IPS-NIHi11 (cell line): Measurements from ENCODE around the gene WDR64.

Source experiments
- DNase-seq: peaks from one replicate; pipeline ENCODE4 v3.0.0; 2012; ENCODE audit warnings: mixed read lengths, low spot score

WDR64 gene

DNA sequence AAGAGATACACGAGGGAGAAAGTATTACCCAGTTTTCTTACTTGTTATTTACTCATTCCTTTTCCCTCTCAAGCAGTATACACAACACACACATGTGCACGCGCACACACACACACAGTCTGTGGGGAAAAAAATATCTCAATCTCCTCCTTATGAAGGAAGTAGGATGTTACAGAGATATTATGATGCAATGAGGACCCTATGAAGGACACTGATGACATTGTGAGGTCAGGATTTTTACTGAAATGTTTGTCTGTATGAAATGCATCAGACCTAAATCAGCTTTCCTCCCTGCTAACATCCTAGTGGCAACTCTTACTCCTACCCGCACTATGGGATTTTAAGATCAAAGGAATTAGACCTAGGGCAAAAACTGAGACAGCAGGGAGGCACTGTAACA is at the start of gene WDR64:
Gene WDR64, plus strand, starts transcription at position 270 of the 400 bp plus-strand sequence. CDS start 204 bp downstream, outside the sequence.
- DNase-seq, result no peak

DNA sequence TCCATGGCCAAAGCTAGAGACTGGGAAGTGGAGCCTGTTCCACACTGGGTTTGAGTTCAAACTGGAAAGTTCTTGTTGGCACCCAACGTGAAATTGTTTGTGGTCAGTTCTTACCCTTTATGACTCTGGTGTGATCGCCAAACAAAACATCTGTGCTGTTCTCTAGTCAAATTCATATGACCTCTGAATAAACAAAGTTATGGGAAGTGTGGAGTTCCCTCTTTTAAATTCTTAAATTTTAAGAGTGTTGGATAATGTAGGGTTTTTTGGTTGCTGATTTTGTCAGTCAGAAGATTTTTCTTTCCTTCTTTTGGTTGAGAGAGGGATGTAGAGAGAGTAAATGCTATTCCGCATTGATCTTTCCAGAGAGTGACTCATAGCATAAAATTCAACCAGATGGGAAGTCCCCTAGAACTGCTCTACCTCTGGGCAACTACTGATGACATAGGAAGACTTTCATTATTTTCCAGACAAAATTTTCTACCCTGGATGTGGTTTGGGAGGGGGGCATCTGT is 48.3 kb upstream of the WDR64 start:
- no peak for DNase-seq

DNA sequence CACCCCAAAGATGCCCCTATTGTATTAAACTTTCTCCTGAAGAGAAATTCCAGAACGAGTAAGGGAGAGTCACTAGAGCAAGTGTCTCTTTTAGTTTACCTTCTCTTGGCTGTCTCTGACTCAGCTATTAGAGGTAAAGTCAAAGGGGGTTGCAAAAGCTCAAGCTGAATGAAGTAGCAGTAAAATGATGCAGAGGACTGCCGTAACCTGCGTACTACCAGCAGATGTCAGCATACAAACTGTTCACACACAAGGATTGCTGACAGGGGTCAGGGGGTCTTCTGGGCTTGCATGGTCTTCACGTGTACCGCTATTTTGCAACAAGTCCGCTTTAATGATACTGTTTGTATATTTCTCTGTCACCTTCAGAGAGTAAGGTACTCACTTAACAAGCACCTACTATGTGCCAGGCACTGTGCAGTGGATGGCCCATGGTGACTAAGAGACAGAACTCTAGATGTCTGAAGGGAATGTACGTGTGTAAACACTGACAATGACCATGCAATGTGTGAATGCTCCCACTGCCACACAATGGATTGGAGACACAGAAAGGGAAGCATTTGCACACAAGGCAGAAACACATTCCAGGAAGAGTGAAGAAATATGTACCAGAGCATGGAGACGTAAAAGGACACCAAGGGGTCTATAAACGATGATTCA is 46.8 kb upstream of the WDR64 start:
- DNase-seq, result peak; percentile 39

- DNase-seq, result no peak
Observed at GRCh38 chr1:241606544-241606943, 45.5 kb upstream of the WDR64 start.

- DNase-seq, result no peak
Observed at GRCh38 chr1:241607497-241607896, 44.6 kb upstream of the WDR64 start.

DNA sequence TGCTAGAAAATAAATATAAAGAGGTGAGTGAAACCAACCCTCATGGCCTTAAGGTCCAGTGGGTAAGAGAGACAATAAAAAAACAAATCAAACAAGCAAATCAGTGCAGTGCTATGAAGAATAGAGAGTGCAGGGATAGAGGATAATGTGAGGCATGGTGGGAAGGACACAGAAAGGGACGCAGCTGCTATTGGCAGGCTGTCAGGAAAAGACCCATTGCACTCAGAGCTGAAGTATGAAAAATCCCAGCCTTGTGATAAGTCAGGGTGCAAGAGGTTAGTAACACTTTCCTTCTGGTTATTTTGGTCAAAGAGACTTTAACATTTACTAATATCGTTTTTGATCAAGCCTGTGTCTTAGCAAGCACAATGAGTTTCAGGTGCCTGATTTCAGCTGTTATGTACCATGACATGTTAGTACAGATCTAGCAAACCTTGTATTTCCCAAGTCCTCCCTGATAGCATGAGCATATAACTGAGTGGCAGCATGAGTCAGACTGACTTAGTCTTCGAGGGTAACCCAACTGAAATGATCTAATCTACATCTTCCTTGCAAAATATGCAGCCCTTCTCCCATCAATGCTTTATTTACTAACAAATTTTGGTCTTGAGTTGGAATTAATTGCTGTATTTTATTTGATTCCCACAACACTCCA is 43.6 kb upstream of the WDR64 start:
- DNase-seq, result no peak

DNA sequence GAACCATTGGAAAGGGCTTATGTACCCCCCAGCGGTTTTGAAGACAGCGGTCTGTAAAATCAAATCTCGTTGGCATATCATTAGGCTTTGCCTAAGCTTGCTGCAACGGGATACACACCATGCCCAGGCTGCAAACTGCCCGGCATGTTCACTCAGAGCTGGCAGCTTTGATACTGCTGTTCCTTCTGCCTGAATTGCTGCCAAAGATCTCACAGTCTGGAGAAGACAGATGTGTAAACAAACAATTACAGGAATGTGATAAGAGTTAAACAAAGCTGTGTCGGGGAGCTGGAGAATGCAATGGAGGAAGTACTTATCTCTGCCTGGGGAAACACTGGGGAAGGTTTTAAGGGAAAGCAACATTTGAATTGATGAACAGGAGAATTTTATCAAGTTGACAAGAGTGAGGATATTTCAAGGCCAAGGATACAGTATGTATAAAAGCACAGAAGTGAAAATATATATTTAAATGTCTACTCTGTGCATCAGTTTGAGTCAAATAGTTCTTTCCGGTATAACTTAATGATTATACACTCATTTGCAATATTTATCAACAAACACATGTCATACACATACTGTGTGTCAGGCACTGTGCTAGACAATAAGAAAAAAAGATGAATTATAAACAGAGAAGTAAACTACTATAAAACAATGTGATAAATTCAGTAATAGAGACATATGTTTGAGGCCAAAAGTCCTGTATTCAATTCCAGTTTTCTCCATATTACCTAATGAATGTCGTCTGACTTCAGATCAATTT is 41.8 kb upstream of the WDR64 start:
- no peak for DNase-seq

- DNase-seq, result peak; percentile 33
Observed at GRCh38 chr1:241611063-241611462, 41.0 kb upstream of the WDR64 start.

- DNase-seq, result no peak
Observed at GRCh38 chr1:241611736-241612135, 40.3 kb upstream of the WDR64 start.

DNA sequence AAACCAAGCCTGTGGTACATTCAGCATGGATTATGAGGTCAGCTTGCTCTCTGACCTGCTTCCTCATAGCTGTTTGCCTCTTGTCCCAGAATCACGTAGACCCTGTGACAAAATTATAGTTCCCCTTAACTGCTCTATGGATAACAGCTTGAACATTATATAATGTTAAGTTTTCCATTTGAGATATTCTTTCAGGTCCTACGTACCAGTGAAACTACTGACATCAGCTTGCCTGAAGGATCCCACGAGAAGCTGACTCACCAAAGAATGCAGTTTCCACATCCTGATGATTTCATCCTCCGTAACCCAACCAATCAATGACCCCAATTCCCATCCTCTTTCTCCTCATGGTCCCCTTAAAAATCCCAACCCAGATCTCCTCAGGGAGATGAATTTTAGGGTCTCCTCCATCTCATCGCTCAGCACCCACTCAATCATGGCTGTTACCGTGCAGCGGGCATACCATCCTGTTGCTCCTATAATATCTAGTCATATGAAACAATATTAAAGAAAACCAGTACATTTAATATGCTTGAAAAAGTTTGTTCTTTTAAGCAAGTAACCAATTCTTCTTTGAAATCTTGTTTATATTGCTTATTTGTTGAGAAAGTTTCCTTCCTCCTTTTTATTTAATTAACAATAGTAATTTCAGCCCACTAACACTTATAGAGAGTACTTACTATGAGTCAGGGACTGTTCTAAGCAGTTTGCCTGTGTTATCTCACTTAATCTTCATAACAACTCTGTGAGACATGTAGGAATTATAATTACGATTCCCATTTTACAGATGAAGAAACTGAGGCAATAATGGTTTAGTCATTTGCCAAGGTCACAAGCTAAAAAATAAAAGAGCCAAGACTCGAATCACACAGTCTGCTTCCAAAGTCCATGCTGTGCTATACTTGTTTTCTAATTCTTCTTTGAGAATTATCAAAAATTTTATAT is 39.3 kb upstream of the WDR64 start:
- DNase-seq, result no peak

- no peak for DNase-seq
Observed at GRCh38 chr1:241614144-241614543, 37.9 kb upstream of the WDR64 start.

DNA sequence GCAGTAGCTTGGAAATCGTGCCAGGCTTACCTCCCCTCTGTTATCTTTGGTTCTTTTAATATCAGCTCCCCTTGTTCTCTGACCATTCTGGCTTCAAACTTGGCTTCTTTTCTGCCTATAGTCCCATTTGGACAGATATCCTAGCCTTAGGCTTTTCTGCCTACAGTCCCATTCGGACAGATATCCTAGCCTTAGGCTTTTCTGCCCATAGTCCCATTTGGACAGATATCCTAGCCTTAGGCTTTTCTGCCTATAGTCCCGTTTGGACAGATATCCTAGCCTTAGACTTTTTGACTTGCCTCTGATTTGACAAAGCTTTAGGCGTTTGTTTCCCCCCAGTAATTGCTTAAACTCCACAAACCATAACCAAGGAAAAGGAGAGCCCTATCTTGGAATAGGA is 37.5 kb upstream of the WDR64 start:
- DNase-seq, result no peak

GRCh38 chr1:241615043-241615974 is 36.8 kb upstream of the WDR64 start:
- DNase-seq, result no peak

- DNase-seq, result no peak
Observed at GRCh38 chr1:241617426-241617825, 34.7 kb upstream of the WDR64 start.

DNA sequence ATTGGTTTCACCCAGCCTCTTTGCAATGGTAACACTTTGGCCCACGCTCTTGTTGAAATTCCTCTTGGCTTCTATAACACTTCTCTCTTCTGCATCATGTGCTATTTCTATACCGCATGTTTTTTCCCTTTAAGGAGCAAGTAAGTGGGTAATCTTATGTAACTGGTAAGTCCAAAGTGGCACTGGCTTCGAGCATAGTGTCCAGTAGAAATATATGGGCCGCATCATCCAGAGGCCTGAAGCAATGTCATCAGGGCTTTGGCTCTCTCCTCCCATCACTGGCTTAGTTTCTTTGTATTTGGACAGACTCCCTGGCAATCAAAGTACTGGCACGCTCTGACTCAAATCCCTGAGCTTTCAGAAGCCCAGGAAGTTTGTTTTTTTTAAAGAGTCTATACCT is 29.4 kb upstream of the WDR64 start:
- DNase-seq, result no peak

DNA sequence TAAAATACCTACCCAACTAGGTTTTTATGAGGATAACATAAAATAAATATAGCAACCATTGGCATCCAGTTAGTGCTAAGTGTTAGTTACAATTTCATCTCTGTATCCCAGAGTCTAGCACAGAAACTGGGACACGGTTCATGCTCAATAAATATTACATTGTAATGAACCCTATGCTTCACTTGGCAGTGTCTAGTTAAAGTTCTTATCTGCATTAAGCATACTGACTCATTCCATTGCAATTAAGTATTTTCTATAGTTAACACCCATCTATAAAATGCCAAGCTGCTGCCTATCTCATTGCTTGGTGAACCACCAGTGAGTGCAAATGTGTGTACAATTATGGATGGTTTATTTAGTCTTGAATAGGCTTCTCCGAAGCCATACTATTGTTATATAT is 27.1 kb upstream of the WDR64 start:
- DNase-seq, result no peak

DNA sequence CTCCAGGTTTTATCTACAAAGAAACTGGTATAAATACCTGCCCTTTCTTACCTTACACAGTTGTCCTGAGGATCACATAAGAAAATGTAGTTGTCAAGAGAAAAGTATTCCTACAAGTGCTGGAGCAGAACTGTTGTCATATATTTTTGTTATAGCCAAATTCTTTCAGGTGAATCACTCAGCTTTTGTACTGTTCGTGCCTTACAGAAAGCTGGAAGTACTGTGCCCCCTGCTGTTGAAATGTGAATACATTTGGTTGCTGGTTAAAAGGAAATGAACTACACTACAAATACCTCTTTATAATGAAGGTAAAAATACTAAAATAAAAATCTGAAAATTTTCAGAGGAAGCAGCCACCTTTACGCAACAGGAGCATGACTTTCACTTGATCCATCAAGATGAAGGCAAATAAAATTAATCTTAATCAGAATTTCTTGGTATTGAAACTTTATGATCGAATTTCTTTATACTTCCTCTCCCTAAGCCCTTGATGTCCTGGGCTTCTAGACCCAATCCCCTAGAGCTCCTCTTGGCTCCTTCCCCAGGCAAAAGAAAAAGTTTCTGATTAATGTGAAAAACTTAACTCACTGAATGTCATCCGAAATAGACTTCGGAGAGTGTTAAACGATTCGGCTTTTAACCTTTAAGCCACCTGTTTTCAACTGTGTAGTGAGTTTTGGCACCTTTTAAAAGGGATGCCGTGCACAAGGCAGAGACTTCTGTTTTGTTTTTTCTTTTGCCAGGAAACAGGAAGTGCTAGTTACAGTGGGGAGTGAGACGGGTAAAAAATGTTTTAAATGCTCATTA is 24.4 kb upstream of the WDR64 start:
- peak; percentile 26 for DNase-seq

DNA sequence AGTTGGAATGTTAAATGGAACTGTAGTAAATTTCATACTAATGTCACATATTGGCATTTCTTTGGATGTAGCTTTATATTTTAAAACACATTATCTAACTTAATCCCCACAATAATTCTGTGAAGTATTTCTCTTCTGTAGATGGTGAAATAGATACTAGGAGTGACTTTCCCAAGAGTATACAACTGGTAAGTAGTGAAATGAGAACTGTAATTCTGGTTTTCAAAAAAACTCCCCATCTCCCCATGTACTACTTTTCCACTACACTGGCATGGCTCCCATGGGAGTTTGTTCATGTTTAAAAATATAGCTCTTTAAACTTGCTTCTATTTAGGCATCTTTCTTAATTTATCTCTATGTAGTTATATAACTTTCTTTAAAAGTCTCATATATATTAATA is 22.1 kb upstream of the WDR64 start:
- no peak for DNase-seq

GRCh38 chr1:241630476-241630875 is 21.6 kb upstream of the WDR64 start:
- DNase-seq, result no peak

DNA sequence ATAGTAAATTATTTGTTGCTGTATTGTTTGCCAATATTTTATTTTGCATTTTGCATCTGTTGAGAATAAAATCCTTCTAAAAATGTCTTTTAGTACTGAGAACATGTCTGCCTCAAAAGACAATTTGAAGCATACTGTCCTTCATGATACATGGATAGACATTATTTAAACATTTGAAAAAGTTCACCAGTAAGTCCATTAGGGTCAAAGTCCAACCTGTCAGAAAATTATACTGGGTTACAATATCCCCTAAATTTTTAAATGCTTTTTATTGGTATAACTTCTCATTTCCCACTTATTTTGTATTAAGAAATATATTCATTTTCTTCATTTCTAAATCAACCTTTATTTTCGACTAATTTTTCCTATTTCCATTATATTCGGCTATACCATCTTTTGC is 21.2 kb upstream of the WDR64 start:
- DNase-seq, result no peak
